K562 (cell line): ENCODE measurements around the gene KNSTRN. TPM values are rescaled to one million over a fixed set of nuclear protein-coding genes. Genes with fewer than 3 reads are reported as not detected.
A peak's percentile ranks its signal among the peaks of the same experiment; 100 is the strongest.

Experiments used
- ATAC-seq: fragments of 200-7000 bp; cut with Tn5 transposase; 3 replicates; pipeline ENCODE4 v1.9.1; 2020; ENCODE audit warnings: moderate library complexity
- BruUV-seq: library from RNA; stranded (reverse); fragments of 400-500 nt; replicated peaks from 2 replicates; lab custom pipeline; 2021; lab: Mats Ljungman, UMichigan
- CTCF ChIA-PET: fragments of 300-600 bp; formaldehyde crosslinking; extraction: SDS; loops from one replicate; lab custom pipeline; 2021; ENCODE audit warnings: low intra/inter-chr PET ratio; lab: Yijun Ruan, JAX
- POLR2A ChIA-PET: fragments of 300-600, 350-650 bp; sonication (Branson Sonifier 250); formaldehyde crosslinking; extraction: SDS; loops from one replicate; lab custom pipeline; 2021; ENCODE audit warnings: antibody characterized with exemption, inconsistent platforms; lab: Yijun Ruan, JAX
- DNase-seq, 4 experiments: peaks; one replicate each; pipeline versions ENCODE4 v3.0.0 to v3.0.0-alpha.2; 2011 to 2018; ENCODE audit warnings: low spot score in 3 of 4, mixed read lengths in 3 of 4; ENCODE audit errors: extremely low read depth in 1 of 4
- FAIRE-seq: peaks from 2 replicates; lab custom pipeline; 2011; peaks lifted over from hg19 to GRCh38; lab: Jason Lieb, UNC
- H2AFZ ChIP-seq: 2 replicates; pipeline ENCODE4 v1.6.0; 2011; ENCODE audit warnings: low read depth, low read length, control low read depth, inconsistent platforms
- H3K27ac ChIP-seq: fragments of 200-600 bp; 3 replicates; pipeline ENCODE4 v1.8.0; 2011; ENCODE audit warnings: low read depth, mild to moderate bottlenecking, control low read depth, inconsistent platforms, low read length, moderate library complexity, mixed read lengths; ENCODE audit errors: extremely low read depth
- H3K27me3 ChIP-seq, 2 experiments: fragments of 300-600 bp in 1 of 2; 2 replicates in 1 of 2; 3 replicates in 1 of 2; pipeline versions ENCODE4 v1.6.0 to v1.8.0; 2011; ENCODE audit warnings: inconsistent platforms in 2 of 2, low read length in 2 of 2, mild to moderate bottlenecking in 1 of 2, mixed read lengths in 1 of 2, moderate library complexity in 1 of 2; ENCODE audit not compliant: control insufficient read depth in 2 of 2, insufficient read depth in 2 of 2
- H3K36me3 ChIP-seq: fragments of 300-600 bp; 3 replicates; pipeline ENCODE4 v1.8.0; 2011; ENCODE audit warnings: mild to moderate bottlenecking, low read length, inconsistent platforms; ENCODE audit not compliant: control insufficient read depth, insufficient read depth
- H3K4me1 ChIP-seq, 2 experiments: fragments of 200-600 bp in 1 of 2; replicated peaks in 1 of 2; 2 replicates in 1 of 2; 3 replicates in 1 of 2; pipeline versions ENCODE4 v1.5.1 to v1.8.0; 2011; ENCODE audit warnings: inconsistent platforms in 2 of 2, low read length in 2 of 2, mild to moderate bottlenecking in 1 of 2, mixed read lengths in 1 of 2, moderate library complexity in 1 of 2; ENCODE audit not compliant: control insufficient read depth in 2 of 2, insufficient read depth in 2 of 2
- H3K4me2 ChIP-seq: 2 replicates; pipeline ENCODE4 v1.6.1; 2011; ENCODE audit warnings: low read length, control low read depth, inconsistent platforms, mixed read lengths; ENCODE audit not compliant: insufficient read depth
- H3K4me3 ChIP-seq: fragments of 200-600 bp; sonication (generic), shearing (Covaris generic); 2 replicates; pipeline ENCODE4 v1.5.1; 2016; ENCODE audit warnings: control low read depth, inconsistent platforms
- H3K79me2 ChIP-seq: fragments of 200-600 bp; 3 replicates; pipeline ENCODE4 v1.8.0; 2011; ENCODE audit warnings: low read length, inconsistent platforms; ENCODE audit not compliant: control insufficient read depth, insufficient read depth
- H3K9ac ChIP-seq, 2 experiments: 2 replicates each; pipeline versions ENCODE4 v1.6.0 to v1.6.1; 2011; ENCODE audit warnings: low read depth in 2 of 2, low read length in 2 of 2, control low read depth in 1 of 2, inconsistent platforms in 1 of 2, mild to moderate bottlenecking in 1 of 2, mixed read lengths in 1 of 2; ENCODE audit not compliant: insufficient read depth in 1 of 2
- H3K9me1 ChIP-seq: one replicate; pipeline ENCODE4 v1.6.0; 2011; ENCODE audit warnings: inconsistent platforms, mild to moderate bottlenecking, low read length, moderate library complexity; ENCODE audit not compliant: control insufficient read depth, insufficient read depth
- H3K9me3 ChIP-seq: replicated peaks from 2 replicates; pipeline ENCODE4 v1.5.1; 2011; ENCODE audit warnings: low read depth, low read length, inconsistent platforms; ENCODE audit not compliant: control insufficient read depth, insufficient read depth
- H4K20me1 ChIP-seq: replicated peaks from 2 replicates; pipeline ENCODE4 v1.6.1; 2011; ENCODE audit warnings: low read length, inconsistent platforms, mixed read lengths; ENCODE audit not compliant: control insufficient read depth, insufficient read depth
- COPS2 ChIP-seq: fragments of 450-650 bp; conservative IDR thresholded peaks from 2 replicates; pipeline ENCODE4 v1.6.1; 2016; ENCODE audit warnings: mild to moderate bottlenecking, moderate library complexity
- DPF2 ChIP-seq: fragments of 450-650 bp; IDR thresholded peaks from 2 replicates; pipeline ENCODE4 v1.6.1; 2016
- FOXJ2 ChIP-seq: fragments of 200-800 bp; sonication (Bioruptor generic); IDR thresholded peaks from 2 replicates; pipeline ENCODE4 v1.6.1; 2016; ENCODE audit warnings: missing genetic modification characterization, missing compliant biosample characterization
- FOXK1 ChIP-seq: sonication (generic); formaldehyde crosslinking; IDR thresholded peaks from 2 replicates; pipeline ENCODE4 v1.8.0; 2022; ENCODE audit warnings: missing genetic modification reagents, mild to moderate bottlenecking, borderline replicate concordance
- HDAC2 ChIP-seq: fragments of 450-650 bp; IDR thresholded peaks from 2 replicates; pipeline ENCODE4 v1.6.1; 2016; ENCODE audit warnings: mild to moderate bottlenecking
- HDGF ChIP-seq: fragments of 450-650 bp; IDR thresholded peaks from 2 replicates; pipeline ENCODE4 v1.6.1; 2016
- KLF10 ChIP-seq: fragments of 250-450 bp; sonication (Bioruptor Pico); IDR thresholded peaks from 2 replicates; pipeline ENCODE4 v1.6.1; 2021; ENCODE audit warnings: matching md5 sums
- MAFG ChIP-seq: fragments of 450-650 bp; conservative IDR thresholded peaks from 2 replicates; pipeline ENCODE4 v1.6.1; 2016; ENCODE audit warnings: missing genetic modification characterization, missing compliant biosample characterization
- MAZ ChIP-seq, 2 experiments: fragments of 450-650 bp in 1 of 2; sonication (generic) in 1 of 2; formaldehyde crosslinking; IDR thresholded peaks in 1 of 2; conservative IDR thresholded peaks in 1 of 2; 2 replicates each; pipeline versions ENCODE4 v1.4.0 to v1.5.0; 2020; ENCODE audit warnings: mild to moderate bottlenecking in 1 of 2, missing genetic modification reagents in 1 of 2
- MNT ChIP-seq, 2 experiments: fragments of 450-650 bp; conservative IDR thresholded peaks; 2 replicates each; pipeline ENCODE4 v1.6.1; 2017; ENCODE audit warnings: mild to moderate bottlenecking in 2 of 2, moderate library complexity in 2 of 2
- NCOA1 ChIP-seq: fragments of 450-650 bp; IDR thresholded peaks from 2 replicates; pipeline ENCODE4 v1.6.1; 2016; ENCODE audit warnings: low read depth
- PHB ChIP-seq: fragments of 250-450 bp; sonication (Bioruptor Pico); IDR thresholded peaks from 2 replicates; pipeline ENCODE4 v1.5.0; 2021
- RAD21 ChIP-seq, 2 experiments: fragments of 250-450 bp in 1 of 2; fragments of 450-650 bp in 1 of 2; sonication (Bioruptor Pico) in 1 of 2; formaldehyde crosslinking in 1 of 2; IDR thresholded peaks in 1 of 2; conservative IDR thresholded peaks in 1 of 2; 2 replicates each; pipeline versions ENCODE4 v1.4.0 to v1.8.0; 2020 to 2022; ENCODE audit warnings: mild to moderate bottlenecking in 2 of 2, moderate library complexity in 1 of 2
- RBFOX2 ChIP-seq: fragments of 200-400 bp; formaldehyde crosslinking; IDR thresholded peaks from 2 replicates; pipeline ENCODE4 v1.6.1; 2017; ENCODE audit warnings: low read depth, mild to moderate bottlenecking, low read length, moderate library complexity
- ZNF316 ChIP-seq: fragments of 450-650 bp; IDR thresholded peaks from 2 replicates; pipeline ENCODE4 v1.6.1; 2016
- ZNF740 ChIP-seq, 3 experiments: fragments of 200-800 bp in 1 of 3; sonication (Bioruptor generic) in 1 of 3; sonication (generic) in 1 of 3; formaldehyde crosslinking in 1 of 3; IDR thresholded peaks; 2 replicates each; pipeline versions ENCODE4 v1.6.1 to v1.8.0; 2016 to 2022; ENCODE audit warnings: mild to moderate bottlenecking in 2 of 3, missing compliant biosample characterization in 2 of 3, missing genetic modification characterization in 2 of 3, missing genetic modification reagents in 1 of 3
- WGBS: fragments of 100-300 bp; shearing (Covaris generic); methylation state at CpG from one replicate; pipeline ENCODE4 v1.1.6; 2016; ENCODE audit warnings: low coverage, mixed read lengths; ENCODE audit not compliant: insufficient coverage; ENCODE audit errors: missing lambda C conversion rate; 5-methylcytosine and 5-hydroxymethylcytosine counted together
- in situ Hi-C: fragments of 300-500 bp; cut with MboI; formaldehyde crosslinking; loops from 4 replicates; pipeline ENCODE4 v1.15.0; 2018; ENCODE audit warnings: inconsistent platforms, mixed read lengths
- intact Hi-C: fragments of 100-400 bp; cut with micrococcal nuclease; formaldehyde crosslinking; loops from 2 replicates; pipeline ENCODE4 v1.14.2; 2022
- polyA plus RNA-seq, 8 experiments: library from polyadenylated mRNA; depleted of rRNA in 4 of 8; stranded (reverse) in 5 of 8; unstranded in 3 of 8; fragments of >200 nt; fragmentation: Nextera tagmentation in 2 of 8; fragmentation: Illumina TruSeq in 1 of 8; extraction: Ambion mirVana in 2 of 8; extraction: Trizol in 1 of 8; gene quantifications; 2 replicates each; pipeline versions ENCODE4 v1.2.1 to v1.2.3, GENCODE V29; 2011 to 2014; ENCODE audit warnings: inconsistent platforms in 1 of 8, missing spikeins in 1 of 8
- total RNA-seq, 7 experiments: library from RNA; depleted of rRNA in 6 of 7; stranded (reverse); fragments of >200 nt in 6 of 7; fragmentation: Illumina TruSeq in 2 of 7; extraction: Trizol in 2 of 7; gene quantifications; 2 replicates each; pipeline versions ENCODE4 v1.2.1 to v1.2.3, GENCODE V29; 2011 to 2021; ENCODE audit warnings: low replicate concordance in 1 of 7
- TF ChIP-seq, protein P1 (sequence below): fragments of 200-800 bp; sonication (Bioruptor generic); IDR thresholded peaks from 2 replicates; pipeline ENCODE4 v1.6.1; 2017; ENCODE audit warnings: missing genetic modification characterization, missing compliant biosample characterization

The KNSTRN gene
- total and polyA plus RNA-seq, 9 of the 15 experiments (the other 6 are each of a cell fraction or from before 2014, with no cell fraction given), result 48.7 to 88.2 (median 66.3) TPM

- under 1% methylated on average over 15 of the region's 15 CpGs for WGBS
- Histone ChIP-seq H3K4me2 (peak overlapping the region; percentile 85), H3K4me3 (peak overlapping the region; percentile 80), H3K9me1 (peaks cover 4% of the 10 kb centered on the region), H3K79me2 (peaks cover 60% of the 10 kb centered on the region), H3K36me3 (peaks cover 13% of the 10 kb centered on the region; the same call in 2 of the 3 replicates), H3K27ac (peak overlapping the region; percentile 78), H2AFZ (peak overlapping the region; percentile 85), H3K4me1 (peaks cover 59 to 77% of the 10 kb centered on the region in 2 experiments), H3K9me3 (no peaks in the 10 kb centered on the region), H3K27me3 (no peaks in the 10 kb centered on the region), H3K9ac (peak overlapping the region; percentile 81 to 88), H4K20me1 (peaks cover 20% of the 10 kb centered on the region)
- ATAC-seq (peak; percentile 45), DNase-seq (peak; percentile 35 to 78 (median 56)), FAIRE-seq (no peak)
- POLR2A ChIA-PET, result interaction anchor here (0.5 to 8.4 kb wide), 7 partner anchors 10 to 170 kb away, joined by 3 to 89 read pairs (median 4); no protein-coding TSS in a partner anchor
- in situ Hi-C loops (no loop called here), intact Hi-C loops (no loop called here)
- CTCF ChIA-PET, result no interaction called here
- BruUV-seq, result no TSS peak
- TF ChIP-seq ZNF316 (peak; percentile 55), COPS2 (no peak), PHB (CRISPR knock-in tag) (no peak), ZNF740 (CRISPR knock-in tag; IDR thresholded peaks at IDR 0.05) (no peak), ZNF740 (tag; IDR thresholded peaks at IDR 0.05) (0 out of 4 replicates have a peak, but pooled peaks of 1 of the 2 experiments have one; percentile 13), MAFG (0 out of 2 replicates have a peak, but pooled peaks have one; percentile 14), KLF10 (CRISPR knock-in tag) (no peak), FOXK1 (CRISPR knock-in tag) (no peak), MNT (conservative IDR thresholded peaks at IDR 0.05) (0 out of 4 replicates have a peak, but pooled peaks of 1 of the 2 experiments have one; percentile 12), FOXJ2 (tag) (no peak), HDAC2 (no peak), HDGF (0 out of 2 replicates have a peak, but pooled peaks have one; percentile 13), NCOA1 (no peak), RBFOX2 (peak; percentile 63), RAD21 (CRISPR knock-in tag; conservative IDR thresholded peaks at IDR 0.05 in 1 of 2, IDR thresholded peaks at IDR 0.05 in 1 of 2) (no peak), MAZ (CRISPR knock-in tag; conservative IDR thresholded peaks at IDR 0.05 in 1 of 2, IDR thresholded peaks at IDR 0.05 in 1 of 2) (0 out of 4 replicates have a peak, but pooled peaks of 1 of the 2 experiments have one; percentile 10), DPF2 (no peak; the same call in 1 of the 2 replicates)
- TF ChIP-seq, protein P1, sequence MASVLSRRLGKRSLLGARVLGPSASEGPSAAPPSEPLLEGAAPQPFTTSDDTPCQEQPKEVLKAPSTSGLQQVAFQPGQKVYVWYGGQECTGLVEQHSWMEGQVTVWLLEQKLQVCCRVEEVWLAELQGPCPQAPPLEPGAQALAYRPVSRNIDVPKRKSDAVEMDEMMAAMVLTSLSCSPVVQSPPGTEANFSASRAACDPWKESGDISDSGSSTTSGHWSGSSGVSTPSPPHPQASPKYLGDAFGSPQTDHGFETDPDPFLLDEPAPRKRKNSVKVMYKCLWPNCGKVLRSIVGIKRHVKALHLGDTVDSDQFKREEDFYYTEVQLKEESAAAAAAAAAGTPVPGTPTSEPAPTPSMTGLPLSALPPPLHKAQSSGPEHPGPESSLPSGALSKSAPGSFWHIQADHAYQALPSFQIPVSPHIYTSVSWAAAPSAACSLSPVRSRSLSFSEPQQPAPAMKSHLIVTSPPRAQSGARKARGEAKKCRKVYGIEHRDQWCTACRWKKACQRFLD, result peak; percentile 34; the same call in 1 of the 2 replicates
Observed at GRCh38 chr15:40439461-40439959, 57.0 kb downstream of the KNSTRN start.
